Fibroblast of gingiva (primary cell): ENCODE measurements around the gene TSPAN12.

Experiments
- DNase-seq: peaks from one replicate; pipeline ENCODE4 v3.0.0-alpha.2; 2011; ENCODE audit warnings: low read depth

TSPAN12 gene

DNA sequence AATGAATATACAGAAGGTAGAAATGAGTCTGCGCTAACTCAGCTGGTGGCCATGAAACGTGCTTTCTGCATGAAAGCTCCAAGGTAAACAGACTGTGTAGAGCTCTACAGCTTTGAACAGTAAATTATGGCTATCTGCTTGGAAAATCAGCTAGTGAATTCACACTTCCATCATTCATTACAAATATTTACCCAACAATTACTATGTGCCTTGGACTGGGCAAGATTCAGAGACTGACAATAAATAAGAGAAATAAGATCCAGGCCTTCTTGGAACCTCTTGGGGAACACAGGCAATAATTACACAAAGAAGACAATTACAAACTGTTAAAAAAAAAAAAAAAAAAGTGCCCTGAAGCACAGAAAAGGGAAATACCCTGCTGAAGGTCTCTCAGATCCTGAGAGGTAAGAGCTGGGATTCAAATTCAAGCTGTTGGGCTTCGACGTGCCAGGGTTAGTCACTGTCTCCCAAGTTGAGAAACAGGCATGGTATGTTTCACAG lies 15.8 kb downstream of the TSPAN12 start:
- DNase-seq, result no peak

DNA sequence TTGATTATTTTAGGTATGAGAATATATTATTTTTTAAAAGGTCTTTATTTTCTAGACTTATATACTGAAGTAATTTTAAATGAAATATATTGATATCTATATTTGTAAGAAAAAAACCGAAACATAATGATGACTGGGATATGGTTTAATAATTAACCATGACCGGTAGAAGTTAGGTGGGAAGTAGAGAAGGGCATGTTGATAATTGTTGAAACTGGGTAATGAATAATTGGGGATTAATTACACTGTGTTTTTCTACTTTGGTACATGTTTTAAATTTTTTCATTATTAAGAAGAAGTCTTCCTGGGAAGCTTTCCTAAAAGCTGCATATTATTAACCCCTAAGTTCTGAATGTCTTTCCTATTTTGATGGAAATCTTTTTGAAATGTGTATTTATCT lies 16.3 kb downstream of the TSPAN12 start:
- no peak for DNase-seq

DNA sequence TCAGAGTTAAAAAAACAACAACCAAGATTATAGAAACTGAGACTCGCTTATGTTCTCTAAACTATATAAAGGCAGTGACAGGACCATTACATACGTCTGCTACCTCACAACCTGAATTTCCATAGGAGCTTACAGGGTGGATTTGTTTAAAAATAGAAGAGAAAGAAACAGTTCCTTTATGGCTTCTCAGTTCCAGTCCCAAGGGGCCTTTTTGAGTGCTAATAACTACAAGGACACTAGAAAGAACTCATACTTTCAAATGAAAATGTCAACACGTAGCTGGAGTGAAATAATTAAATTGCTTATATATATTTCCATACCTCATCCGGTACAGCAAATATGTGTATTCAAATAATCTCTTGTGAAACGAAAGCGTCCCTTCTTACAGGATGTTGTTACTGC lies 19.7 kb downstream of the TSPAN12 start:
- no peak for DNase-seq

DNA sequence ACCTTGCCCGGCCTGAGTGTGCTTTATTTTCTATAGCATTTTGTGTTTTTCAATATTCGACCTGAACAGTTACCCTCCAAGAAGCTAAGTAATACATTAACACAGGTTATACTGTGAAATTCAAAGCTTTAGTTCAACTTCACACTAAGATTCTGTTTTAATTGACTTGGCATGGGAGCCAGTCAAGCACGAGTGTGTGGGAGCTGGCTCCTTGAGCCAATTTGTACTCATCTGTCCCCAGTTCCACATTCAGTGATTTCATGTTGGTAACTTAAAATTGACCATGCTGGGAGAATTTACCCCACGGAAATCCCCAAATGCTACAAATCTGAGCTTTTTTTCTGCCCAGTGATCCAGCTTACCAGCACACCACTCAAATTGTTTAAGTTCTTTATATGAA lies 20.3 kb downstream of the TSPAN12 start:
- no peak for DNase-seq

DNA sequence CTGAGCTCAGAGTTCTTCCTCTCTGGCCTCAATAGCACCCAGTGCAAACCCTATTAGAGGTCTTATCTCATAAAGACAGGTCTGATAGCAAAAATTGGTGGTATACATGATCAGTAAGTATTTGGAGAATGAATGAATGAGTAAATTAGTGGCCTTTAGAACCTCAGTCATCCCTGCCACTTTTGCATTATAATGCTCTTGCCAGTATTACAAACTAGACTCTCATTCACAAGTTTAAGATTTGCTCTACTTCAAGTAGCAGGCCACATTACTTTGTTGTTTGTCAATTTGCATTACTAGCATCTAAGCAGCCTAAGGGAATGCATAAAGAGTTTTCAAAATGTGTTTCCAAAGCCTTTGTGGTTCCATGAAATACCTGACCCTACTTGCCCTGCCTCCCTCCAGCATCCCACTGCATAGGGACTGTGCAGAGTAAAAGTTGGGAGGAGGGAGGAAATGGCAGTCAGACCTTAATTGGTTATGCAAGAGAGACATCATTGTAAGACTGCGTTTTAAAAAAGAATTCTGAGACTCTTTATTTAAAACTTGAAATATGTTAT lies 21.3 kb downstream of the TSPAN12 start:
- no peak for DNase-seq

DNA sequence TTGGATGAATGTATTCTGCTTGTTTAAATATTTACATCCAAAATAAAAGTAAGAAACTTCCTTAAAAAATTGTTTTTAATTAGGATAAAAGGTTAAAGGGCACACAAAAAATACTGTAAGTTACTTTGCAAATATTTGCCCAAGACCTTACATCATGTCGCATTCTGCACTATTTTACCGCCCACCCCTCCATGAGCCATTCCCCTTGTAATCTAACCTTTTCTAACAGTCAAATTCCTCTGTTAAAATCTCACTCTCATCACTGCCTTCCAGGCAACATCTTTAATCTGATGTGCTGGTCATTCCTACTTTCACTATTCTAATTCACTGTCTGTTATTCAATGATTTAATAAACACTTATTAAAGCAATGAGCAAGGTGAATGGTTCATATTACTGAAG lies 23.2 kb downstream of the TSPAN12 start:
- no peak for DNase-seq

DNA sequence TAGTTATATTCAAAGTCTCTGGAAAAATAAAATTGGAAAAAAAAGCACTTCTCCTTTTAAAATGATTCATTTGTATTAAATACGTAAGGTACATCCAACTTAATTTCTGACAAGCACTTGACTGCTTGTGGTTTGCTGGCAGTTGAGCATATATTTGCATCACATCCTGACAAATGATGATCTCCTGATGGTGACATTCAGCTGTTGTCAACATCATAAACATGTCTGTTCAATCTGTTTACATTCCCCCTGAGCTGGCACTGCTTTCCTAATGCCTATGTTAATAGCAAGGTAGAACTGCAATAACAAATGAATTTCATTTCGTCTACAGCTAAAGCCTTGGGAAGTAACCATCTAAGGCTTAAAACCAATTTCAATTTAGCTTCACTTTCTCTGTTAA lies 24.4 kb downstream of the TSPAN12 start:
- no peak for DNase-seq

DNA sequence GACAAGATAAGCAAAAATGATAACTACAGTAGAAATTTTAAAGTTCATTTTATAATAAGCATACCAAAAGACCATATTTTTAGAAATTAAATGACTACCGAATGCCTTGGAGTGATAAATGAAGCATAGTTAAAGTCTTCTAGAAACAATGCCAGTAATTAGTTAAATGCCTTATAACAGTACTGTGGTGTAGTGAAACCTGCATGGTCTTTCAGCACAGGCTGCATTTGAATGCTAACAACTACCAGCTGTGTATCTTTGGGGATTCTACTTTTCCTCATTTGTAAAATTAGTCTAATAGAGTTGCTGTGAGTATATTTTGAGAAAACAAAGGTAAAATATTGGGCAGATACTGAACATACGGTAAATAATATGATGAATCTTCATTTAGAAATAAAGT lies 25.1 kb downstream of the TSPAN12 start:
- DNase-seq, result no peak

DNA sequence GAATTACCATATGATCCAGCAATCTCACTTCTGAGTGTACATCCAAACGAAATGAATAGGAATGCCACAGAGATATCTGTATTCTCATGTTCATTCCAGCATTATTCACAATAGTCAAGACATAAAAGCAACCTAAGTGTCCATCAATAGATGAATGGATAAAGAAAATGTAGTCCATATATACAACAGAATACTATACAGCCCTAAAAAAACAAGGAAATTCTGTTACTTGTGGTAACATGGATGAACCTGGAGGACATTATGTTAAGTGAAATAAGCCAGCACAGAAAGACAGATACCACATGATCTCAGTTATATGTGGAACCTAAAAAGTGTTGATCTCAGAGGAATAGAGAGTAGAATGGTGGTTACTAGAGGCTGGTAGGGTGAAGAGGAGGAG lies 26.7 kb downstream of the TSPAN12 start:
- DNase-seq, result no peak

DNA sequence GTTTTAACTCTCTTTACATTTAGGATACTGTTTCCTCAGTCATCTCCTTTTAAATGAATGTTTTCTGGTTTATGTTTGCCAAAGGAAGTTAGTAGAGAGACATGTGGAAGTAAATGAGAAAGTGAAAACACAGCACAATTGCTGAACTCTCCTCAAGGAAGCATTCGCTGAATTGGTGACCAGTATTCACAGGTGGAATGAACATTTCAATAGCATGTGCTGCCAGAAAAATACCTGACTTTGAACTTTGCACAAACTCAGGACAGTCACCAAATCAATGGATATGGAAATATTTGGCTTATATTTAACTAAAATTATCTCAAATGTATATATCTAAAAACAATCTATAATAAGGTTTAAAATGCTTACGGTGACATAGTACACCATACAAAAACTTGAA lies 28.5 kb downstream of the TSPAN12 start:
- no peak for DNase-seq

DNA sequence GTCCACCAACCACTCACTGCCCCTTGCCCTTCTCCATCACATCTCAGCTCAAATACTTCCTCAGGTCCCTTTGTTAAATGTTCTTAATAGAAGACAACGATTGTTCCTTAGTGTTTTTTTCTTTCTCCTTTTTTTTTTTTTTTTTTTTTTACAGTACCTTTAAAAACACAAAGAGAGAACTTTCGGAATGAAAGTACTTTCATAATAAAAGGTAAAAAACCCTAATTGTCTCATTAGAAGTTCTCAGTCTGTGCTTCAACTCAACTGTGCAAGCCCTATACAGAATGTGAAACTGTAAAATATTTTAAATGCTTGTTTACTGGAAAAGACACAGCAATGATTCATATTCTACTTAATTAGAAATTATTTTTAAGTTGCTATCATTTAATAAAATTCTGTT lies 29.4 kb downstream of the TSPAN12 start:
- DNase-seq, result no peak

DNA sequence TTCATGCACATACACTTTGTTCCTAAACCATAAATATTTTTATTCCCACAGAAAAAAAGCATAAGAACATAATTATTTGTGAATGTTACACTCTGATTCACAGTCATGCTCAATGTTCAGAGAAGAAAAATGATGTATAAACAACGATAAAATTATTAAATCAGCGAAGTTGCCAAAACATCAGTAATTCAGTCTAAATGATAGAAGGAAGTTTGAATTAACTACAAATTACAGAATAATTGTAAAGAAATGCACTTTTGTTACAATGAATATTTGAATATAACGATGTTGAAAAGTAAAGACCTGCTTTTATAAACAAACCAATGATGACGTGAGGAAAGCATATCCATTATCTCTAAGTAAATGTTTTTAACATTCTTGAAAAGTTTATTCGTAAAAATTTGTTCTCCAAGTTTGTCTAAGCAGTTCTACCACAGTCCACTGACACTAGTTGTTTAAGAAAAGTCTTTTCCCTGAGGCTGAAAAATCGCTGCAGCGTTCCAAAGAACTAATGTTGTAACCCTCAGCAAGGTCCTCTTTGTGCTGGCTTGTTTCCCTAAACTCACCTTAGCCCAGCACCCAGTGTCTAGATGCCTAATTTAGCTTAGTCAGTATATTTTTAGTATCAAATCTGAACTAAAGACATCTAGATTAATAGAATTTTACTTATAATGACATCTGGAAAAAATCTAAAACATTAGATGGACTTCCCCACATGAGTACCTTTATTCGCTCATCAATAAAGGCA lies 30.4 kb downstream of the TSPAN12 start:
- no peak for DNase-seq

DNA sequence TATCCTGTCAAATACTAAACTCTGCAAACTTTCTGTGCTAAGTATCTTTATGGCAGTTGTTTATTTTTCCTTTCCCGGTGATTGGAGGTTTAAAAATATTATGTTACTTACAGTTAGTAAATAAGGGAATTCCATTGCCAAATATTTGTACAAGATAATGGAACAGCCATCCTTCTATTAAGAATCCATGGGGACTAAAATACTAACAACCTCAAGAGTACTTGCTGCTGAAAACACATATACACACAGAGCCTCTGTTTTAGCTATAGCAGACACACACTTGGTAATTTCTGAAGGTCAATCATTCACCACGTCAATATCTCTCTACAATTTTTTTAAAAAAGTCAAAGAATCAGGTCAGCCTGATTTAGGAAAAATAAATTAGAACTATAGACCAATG lies 32.4 kb downstream of the TSPAN12 start:
- no peak for DNase-seq

DNA sequence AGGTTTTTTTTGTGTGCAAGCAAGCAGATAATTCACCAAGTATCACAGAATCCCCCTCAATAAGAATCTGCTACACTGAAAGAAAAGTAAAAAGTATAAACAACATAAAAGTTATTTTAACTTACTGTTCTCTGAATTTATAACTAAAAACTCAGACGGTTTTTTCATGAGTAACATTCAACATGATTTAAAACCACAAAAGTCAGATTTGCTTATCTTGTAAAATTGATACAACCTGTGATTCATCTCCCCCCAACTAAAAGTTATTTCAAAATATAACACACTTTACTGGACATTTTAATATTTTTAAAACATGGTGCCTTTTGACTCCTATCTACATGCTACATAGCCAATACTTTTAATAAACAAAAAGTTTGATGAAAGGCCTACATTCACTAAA lies 32.8 kb downstream of the TSPAN12 start:
- no peak for DNase-seq

DNA sequence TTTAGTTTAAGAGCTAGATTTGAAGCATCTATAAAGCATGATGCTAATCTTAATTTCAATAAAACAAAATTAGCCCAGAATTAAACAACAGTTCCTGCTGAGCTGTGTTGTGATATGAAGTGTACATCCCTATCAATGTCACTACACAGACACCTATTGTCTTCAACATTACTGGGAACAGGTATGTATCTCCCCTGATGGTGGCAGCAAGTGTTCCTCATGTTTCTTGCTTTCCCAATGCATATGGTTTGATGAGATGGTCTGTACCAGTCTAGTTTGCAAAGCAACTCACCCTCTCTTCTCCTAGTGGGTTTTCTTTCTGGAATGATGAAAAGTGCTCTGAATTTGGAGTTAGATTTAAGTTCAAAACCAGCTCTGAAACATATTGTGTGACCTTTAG lies 38.1 kb downstream of the TSPAN12 start:
- no peak for DNase-seq

DNA sequence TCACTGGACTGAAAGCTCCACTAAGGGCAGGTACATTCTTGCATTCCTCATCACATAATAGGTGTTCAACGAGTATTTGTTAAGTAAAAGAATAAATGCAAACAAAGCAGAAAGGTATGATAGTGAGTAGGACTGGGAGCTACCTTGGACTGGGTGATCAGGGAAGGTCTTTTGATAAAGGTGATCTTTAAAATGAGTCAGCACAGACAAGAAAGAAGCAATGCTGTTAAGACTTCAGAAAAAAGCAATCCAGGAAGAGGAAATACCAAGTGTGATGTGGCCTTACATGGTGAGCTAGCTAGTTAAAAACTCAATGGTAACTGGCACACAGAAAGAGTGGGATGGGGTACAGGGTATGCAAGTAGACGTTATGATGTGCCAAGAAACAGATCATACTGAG lies 40.1 kb downstream of the TSPAN12 start:
- DNase-seq, result no peak

DNA sequence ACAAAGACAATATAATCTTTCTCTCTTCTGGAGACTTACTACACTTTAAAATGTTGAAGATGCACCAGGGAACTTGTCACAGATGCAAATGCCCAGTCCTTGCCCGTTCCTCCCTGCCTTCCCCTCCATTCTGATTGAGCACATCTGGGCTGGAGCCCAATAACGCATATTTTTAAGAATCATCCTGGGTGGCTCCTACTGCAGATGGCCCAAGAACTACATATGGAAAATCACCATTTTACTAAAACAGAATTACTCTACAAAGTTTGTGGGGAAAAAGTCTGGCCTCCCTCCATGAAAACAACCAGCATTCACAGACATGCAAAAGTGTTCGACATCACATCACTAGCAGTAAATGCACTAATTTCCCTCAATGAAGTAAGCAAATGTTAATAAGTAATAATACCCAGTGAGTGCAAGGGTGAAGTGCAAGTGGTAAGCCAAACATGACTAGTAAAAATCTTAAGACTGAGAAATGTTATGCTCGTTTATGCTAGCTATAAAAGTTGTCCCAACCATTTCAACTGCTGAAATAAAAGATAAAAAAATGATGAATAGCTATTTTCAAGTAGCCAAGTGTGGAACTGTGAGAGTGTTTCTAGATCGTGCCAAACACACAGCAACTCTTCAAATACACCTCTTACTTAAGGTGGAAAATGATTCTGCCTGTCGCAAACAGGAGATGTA lies 43.5 kb downstream of the TSPAN12 start:
- no peak for DNase-seq

DNA sequence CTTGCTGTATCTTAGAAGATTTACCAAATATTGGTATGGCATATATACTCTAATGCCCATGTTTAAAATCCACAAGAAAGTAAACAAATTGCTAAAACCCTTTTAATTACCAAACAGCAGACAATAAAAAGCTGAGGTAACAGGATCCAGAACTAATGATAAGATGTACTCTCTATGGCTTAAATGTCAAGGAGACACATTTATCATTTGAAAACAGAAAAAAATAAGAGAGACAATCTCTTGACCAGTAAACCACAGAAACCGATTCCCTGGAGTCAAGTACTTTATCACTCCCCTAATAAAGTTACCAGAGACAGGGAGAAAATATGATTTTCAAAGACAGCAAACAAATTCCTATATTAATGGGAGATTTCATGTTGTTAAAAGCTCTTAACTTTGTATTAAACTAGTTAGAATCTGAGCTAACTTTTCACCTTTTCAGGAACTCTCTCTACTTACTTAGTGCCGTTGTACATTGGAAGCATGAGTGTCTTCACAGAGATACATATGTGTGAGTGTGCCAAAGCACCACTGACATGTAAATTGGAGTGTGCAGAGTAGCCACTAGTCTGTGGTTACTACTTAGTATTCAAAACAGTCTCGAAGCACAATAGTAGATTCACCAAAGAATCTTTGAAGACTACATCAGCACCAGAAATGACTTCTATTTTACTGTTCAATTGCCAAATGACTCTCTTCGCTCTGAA lies 44.2 kb downstream of the TSPAN12 start:
- DNase-seq, result no peak

DNA sequence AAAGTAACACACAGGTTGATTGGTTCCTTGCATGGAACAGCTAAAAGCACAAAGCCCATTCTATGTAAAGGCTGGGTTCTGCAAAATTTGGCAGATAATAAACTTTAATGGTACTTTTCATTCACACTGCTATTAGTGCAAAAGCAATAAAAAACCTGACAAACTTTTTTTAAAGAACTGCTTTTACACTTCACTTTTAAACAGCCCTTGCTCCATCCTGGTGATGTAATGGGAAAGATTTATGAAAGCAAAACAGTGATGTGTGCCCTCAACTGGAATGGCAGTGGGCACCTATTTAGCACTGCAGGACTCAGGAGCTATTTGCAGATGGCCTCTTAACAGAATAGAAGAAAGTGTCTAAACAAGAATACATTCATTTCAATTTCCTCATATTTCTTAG lies 44.9 kb downstream of the TSPAN12 start:
- no peak for DNase-seq

DNA sequence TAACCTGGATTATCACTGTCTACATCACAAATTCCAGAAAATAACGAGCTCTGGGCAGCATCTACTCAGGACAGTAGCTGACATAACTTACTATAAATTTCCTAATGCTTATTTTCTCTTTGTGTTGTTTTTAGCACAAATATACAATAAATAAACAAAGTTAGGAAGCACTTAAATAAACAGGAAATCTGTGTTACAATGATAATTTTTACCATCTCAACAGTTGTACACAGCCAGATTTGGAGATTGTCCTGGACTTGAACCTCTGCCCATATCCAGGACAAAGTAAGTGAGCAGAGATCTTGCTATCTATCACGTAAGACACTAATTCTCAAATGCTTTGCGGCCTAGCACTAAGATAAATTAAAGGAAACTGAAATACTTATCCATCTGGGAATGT lies 48.7 kb downstream of the TSPAN12 start:
- no peak for DNase-seq

DNA sequence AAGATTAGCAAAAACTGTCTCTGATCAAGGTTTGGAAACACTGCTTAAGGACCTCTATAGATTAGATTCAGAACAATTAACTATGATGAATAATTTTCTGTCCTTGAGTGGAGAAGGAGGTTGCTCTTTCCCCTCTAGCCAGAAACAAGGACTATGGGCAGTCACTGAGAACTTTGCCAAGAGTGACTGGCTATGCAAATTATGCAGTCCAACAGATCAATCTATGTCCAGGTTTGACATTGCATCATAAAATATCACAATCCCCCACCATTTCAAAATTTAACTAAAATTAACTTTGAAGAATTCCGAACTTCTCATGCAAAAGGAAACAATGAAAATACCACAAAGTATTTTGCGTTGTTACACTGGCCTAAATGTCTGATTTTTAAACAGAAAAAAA lies 50.6 kb downstream of the TSPAN12 start:
- DNase-seq, result no peak

DNA sequence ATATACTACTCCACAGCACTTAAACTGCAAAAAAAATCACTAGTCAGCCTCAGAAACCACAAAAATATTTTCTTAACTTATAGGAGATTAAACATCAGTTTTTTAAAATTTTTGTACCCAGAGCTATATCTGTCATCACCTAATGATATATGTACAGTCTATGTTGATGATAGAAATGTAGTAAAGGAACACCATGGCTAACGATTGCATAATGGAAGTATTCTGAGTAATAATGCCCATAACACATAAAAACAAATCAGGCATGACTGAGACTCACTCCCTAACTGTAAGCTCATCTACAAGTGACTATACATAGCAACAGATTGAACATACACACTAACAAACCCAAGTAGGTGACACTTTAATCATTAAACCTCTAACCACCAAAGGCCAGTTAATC lies 51.3 kb downstream of the TSPAN12 start:
- no peak for DNase-seq
